A549 (cell line): ENCODE results near the gene NUDT6. TPM values are rescaled to one million over a fixed set of nuclear protein-coding genes. Genes with fewer than 3 reads are reported as not detected.

ENCODE experiments used
- ATAC-seq, 2 experiments: fragments of 200-7000 bp in 1 of 2; fragments of >200 bp in 1 of 2; cut with Nextera tagmentation in 1 of 2; cut with Tn5 transposase in 1 of 2; 3 replicates each; pipeline versions ENCODE4 v1.8.0 to v1.9.1; 2018 to 2020; ENCODE audit warnings: mild to moderate bottlenecking in 1 of 2, moderate library complexity in 1 of 2
- CTCF ChIA-PET: fragments of 300-600 bp; sonication (Branson Sonifier 250); formaldehyde crosslinking; extraction: SDS; loops from one replicate; lab custom pipeline; 2021; ENCODE audit warnings: antibody characterized with exemption, inconsistent platforms; lab: Yijun Ruan, JAX
- POLR2A ChIA-PET: fragments of 350-600 bp; formaldehyde crosslinking; extraction: SDS; loops from one replicate; lab custom pipeline; 2021; ENCODE audit warnings: antibody characterized with exemption, inconsistent platforms; lab: Yijun Ruan, JAX
- DNase-seq, 2 experiments: peaks; one replicate each; pipeline versions ENCODE4 v3.0.0 to v3.0.0-alpha.2; 2011 to 2016; ENCODE audit warnings: low read depth in 1 of 2, low spot score in 1 of 2
- FAIRE-seq: peaks from 2 replicates; lab custom pipeline; 2011; peaks lifted over from hg19 to GRCh38; lab: Jason Lieb, UNC
- H3K27ac ChIP-seq, 2 experiments: fragments of >200 bp; sonication (Bioruptor Twin); formaldehyde crosslinking; 3 replicates each; pipeline ENCODE4 v1.5.1; 2016 to 2017
- H3K4me1 ChIP-seq: fragments of >200 bp; sonication (Bioruptor Twin); formaldehyde crosslinking; 3 replicates; pipeline ENCODE4 v1.6.1; 2016
- H3K4me2 ChIP-seq: fragments of >200 bp; sonication (Bioruptor Twin); formaldehyde crosslinking; 3 replicates; pipeline ENCODE4 v1.6.1; 2016
- H3K4me3 ChIP-seq: fragments of >200 bp; sonication (Bioruptor Twin); formaldehyde crosslinking; 3 replicates; pipeline ENCODE4 v1.5.1; 2016
- H3K9me3 ChIP-seq: fragments of >200 bp; sonication (Bioruptor Twin); formaldehyde crosslinking; 3 replicates; pipeline ENCODE4 v1.6.1; 2016
- CBX2 ChIP-seq: fragments of 200-600 bp; sonication (generic); IDR thresholded peaks from 2 replicates; pipeline ENCODE4 v1.6.1; 2016; ENCODE audit warnings: low read depth, mild to moderate bottlenecking, borderline replicate concordance
- CEBPB ChIP-seq, 2 experiments: fragments of >200 bp in 1 of 2; sonication (Bioruptor Twin) in 1 of 2; formaldehyde crosslinking in 1 of 2; IDR thresholded peaks; 2 replicates each; pipeline ENCODE4 v1.6.1; 2012 to 2016
- CHD4 ChIP-seq: fragments of 200-600 bp; sonication (generic); IDR thresholded peaks from 2 replicates; pipeline ENCODE4 v1.6.1; 2016; ENCODE audit warnings: antibody characterized with exemption, mild to moderate bottlenecking, borderline replicate concordance
- EHF ChIP-seq: fragments of 250-450 bp; sonication (Bioruptor Pico); IDR thresholded peaks from 2 replicates; pipeline ENCODE4 v1.5.0; 2020; ENCODE audit warnings: mild to moderate bottlenecking
- EHMT2 ChIP-seq: fragments of 200-600 bp; sonication (generic); IDR thresholded peaks from 2 replicates; pipeline ENCODE4 v1.6.1; 2016; ENCODE audit warnings: antibody characterized with exemption, low read depth, mild to moderate bottlenecking, moderate library complexity
- GATA3 ChIP-seq: IDR thresholded peaks from 2 replicates; pipeline ENCODE4 v1.6.1; 2012; ENCODE audit warnings: borderline replicate concordance
- HDAC2 ChIP-seq: fragments of 200-600 bp; sonication (generic); IDR thresholded peaks from 2 replicates; pipeline ENCODE4 v1.6.1; 2016
- HOXB5 ChIP-seq: fragments of 250-450 bp; sonication (Bioruptor Pico); IDR thresholded peaks from 2 replicates; pipeline ENCODE4 v1.5.0; 2020; ENCODE audit warnings: mild to moderate bottlenecking, moderate library complexity
- KDM1A ChIP-seq: fragments of 200-600 bp; sonication (generic); IDR thresholded peaks from 2 replicates; pipeline ENCODE4 v1.6.1; 2016; ENCODE audit warnings: low read depth, mild to moderate bottlenecking
- KDM5A ChIP-seq: fragments of 200-600 bp; sonication (generic); IDR thresholded peaks from 2 replicates; pipeline ENCODE4 v1.6.1; 2016; ENCODE audit warnings: antibody characterized with exemption, mild to moderate bottlenecking
- MYC ChIP-seq: IDR thresholded peaks from 2 replicates; pipeline ENCODE4 v1.6.1; 2012; ENCODE audit warnings: mild to moderate bottlenecking, inconsistent platforms, low read length, improper control_type of control experiment, borderline replicate concordance
- NFE2L2 ChIP-seq: fragments of 150-350 bp; conservative IDR thresholded peaks from 2 replicates; pipeline ENCODE4 v1.6.1; 2014; ENCODE audit warnings: low read length
- NPAS2 ChIP-seq: fragments of 250-450 bp; sonication (Bioruptor Pico); IDR thresholded peaks from 2 replicates; pipeline ENCODE4 v1.8.0; 2022; ENCODE audit warnings: mild to moderate bottlenecking, moderate library complexity, borderline replicate concordance
- PHF8 ChIP-seq: fragments of 200-600 bp; sonication (generic); IDR thresholded peaks from 2 replicates; pipeline ENCODE4 v1.6.1; 2016; ENCODE audit warnings: low read depth, mild to moderate bottlenecking, antibody characterized with exemption, moderate library complexity, borderline replicate concordance
- POLR2AphosphoS2 ChIP-seq: conservative IDR thresholded peaks from 2 replicates; pipeline ENCODE4 v1.6.1; 2012; ENCODE audit warnings: low read length, improper control_type of control experiment, inconsistent platforms
- RCOR1 ChIP-seq: fragments of 150-350 bp; IDR thresholded peaks from 2 replicates; pipeline ENCODE4 v1.6.1; 2014; ENCODE audit warnings: antibody characterized with exemption, low read length, low read depth
- SMC3 ChIP-seq: fragments of >200 bp; sonication (Bioruptor Twin); formaldehyde crosslinking; IDR thresholded peaks from 3 replicates; pipeline ENCODE4 v1.6.1; 2018; ENCODE audit warnings: inconsistent platforms
- ZFP36 ChIP-seq: fragments of 450-650 bp; IDR thresholded peaks from 2 replicates; pipeline ENCODE4 v1.6.1; 2014; ENCODE audit warnings: borderline replicate concordance; ENCODE audit not compliant: partially characterized antibody
- ZNF302 ChIP-seq: fragments of 250-450 bp; sonication (Bioruptor Pico); IDR thresholded peaks from 2 replicates; pipeline ENCODE4 v1.9.0; 2021; ENCODE audit warnings: inconsistent platforms, mild to moderate bottlenecking, moderate library complexity
- WGBS: methylation state at CpG from one replicate; pipeline ENCODE4 v1.1.6; 2017; ENCODE audit errors: missing lambda C conversion rate; 5-methylcytosine and 5-hydroxymethylcytosine counted together
- polyA plus RNA-seq, 4 experiments: library from polyadenylated mRNA; depleted of rRNA in 3 of 4; stranded (reverse); fragments of >200 nt; fragmentation: RNase III in 1 of 4; extraction: RNeasy Plus Mini Kit Qiagen cat#74134 plus additional on column Dnase treatment in 1 of 4; gene quantifications; 2 replicates in 3 of 4; 3 replicates in 1 of 4; pipeline ENCODE4 v1.2.3, GENCODE V29; 2011 to 2017
- TF ChIP-seq, protein P1 (sequence below): IDR thresholded peaks from 2 replicates; pipeline ENCODE4 v1.6.1; 2012; ENCODE audit warnings: low read depth, borderline replicate concordance
- TF ChIP-seq, protein P2 (sequence below): IDR thresholded peaks from 2 replicates; pipeline ENCODE4 v1.6.1; 2012
- TF ChIP-seq, protein P3 (sequence below): fragments of 450-650 bp; IDR thresholded peaks from 2 replicates; pipeline ENCODE4 v1.6.1; 2014; ENCODE audit warnings: antibody characterized with exemption
- TF ChIP-seq, protein P4 (sequence below): fragments of 250-450 bp; sonication (Bioruptor Pico); IDR thresholded peaks from 2 replicates; pipeline ENCODE4 v1.5.0; 2021; ENCODE audit warnings: mild to moderate bottlenecking, moderate library complexity, borderline replicate concordance
- TF ChIP-seq, protein P5 (sequence below): fragments of 200-600 bp; sonication (generic); IDR thresholded peaks from 2 replicates; pipeline ENCODE4 v1.6.1; 2016; ENCODE audit warnings: antibody characterized with exemption, mild to moderate bottlenecking, moderate library complexity
- TF ChIP-seq, protein P6 (sequence below): IDR thresholded peaks from 2 replicates; pipeline ENCODE4 v1.6.1; 2012

The NUDT6 gene
- polyA plus RNA-seq, 2 of the 4 experiments (the other 2 are of a cell fraction), result 9.9 to 12.7 TPM

DNA sequence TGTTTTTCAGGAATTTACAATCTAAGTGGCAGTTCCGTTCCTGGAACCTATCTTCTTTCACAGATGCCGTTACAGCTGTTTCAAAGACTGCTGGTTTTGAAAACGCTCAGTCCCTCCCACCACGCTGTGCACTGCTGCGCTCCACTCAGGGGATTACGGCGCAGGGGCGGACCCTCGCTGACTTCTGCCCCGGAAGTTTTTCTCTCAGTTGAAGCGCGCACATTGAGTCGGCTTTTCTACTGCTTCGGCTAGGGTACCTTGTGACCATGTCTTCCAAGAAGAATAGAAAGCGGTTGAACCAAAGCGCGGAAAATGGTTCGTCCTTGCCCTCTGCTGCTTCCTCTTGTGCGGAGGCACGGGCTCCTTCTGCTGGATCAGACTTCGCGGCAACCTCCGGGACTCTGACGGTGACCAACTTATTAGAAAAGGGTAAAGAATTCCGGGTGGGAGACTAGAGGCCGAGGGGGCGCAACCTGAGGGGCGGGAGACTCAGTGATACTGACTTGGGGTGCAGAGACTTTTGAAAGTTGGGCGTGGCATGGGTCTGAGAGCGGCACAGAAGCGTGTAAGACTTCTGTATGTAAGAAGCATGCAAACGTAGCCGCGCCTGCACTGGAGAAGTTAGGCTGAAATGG lies 597 bp upstream of the NUDT6 start:
- Histone ChIP-seq H3K9me3 (no peaks in the 10 kb centered on the region), H3K4me2 (peak overlapping the region; percentile 77), H3K4me1 (peaks cover 41% of the 10 kb centered on the region), H3K4me3 (peak overlapping the region; percentile 87), H3K27ac (peak overlapping the region; percentile 89 to 98)
- no peak for FAIRE-seq
- under 1% methylated on average over 31 of the region's 34 CpGs for WGBS
- TF ChIP-seq CBX2 (no peak), PHF8 (0 out of 2 replicates have a peak, but pooled peaks have one; percentile 20), CHD4 (no peak), KDM5A (peak; percentile 68), MYC (peak; percentile 63; the same call in 1 of the 2 replicates), EHMT2 (no peak), KDM1A (no peak)
- TF ChIP-seq, protein P1, sequence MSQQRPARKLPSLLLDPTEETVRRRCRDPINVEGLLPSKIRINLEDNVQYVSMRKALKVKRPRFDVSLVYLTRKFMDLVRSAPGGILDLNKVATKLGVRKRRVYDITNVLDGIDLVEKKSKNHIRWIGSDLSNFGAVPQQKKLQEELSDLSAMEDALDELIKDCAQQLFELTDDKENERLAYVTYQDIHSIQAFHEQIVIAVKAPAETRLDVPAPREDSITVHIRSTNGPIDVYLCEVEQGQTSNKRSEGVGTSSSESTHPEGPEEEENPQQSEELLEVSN, result 0 out of 2 replicates have a peak, but pooled peaks have one; percentile 30
- TF ChIP-seq, protein P2, sequence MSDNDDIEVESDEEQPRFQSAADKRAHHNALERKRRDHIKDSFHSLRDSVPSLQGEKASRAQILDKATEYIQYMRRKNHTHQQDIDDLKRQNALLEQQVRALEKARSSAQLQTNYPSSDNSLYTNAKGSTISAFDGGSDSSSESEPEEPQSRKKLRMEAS, result peak; percentile 76
- peak; percentile 72 to 87 for DNase-seq
- ChIA-PET CTCF (interaction anchor here (0.9 to 3.5 kb wide), 7 partner anchors 8 to 321 kb away, joined by 3 to 22 read pairs (median 4); partner anchors contain the start of gene BBS12), POLR2A (interaction anchor here (0.8 to 1.1 kb wide), 3 partner anchors 158 to 191 kb away, joined by 3 to 8 read pairs (median 3); partner anchors contain the start of gene BBS12)
- peak; percentile 94 to 96 for ATAC-seq

DNA sequence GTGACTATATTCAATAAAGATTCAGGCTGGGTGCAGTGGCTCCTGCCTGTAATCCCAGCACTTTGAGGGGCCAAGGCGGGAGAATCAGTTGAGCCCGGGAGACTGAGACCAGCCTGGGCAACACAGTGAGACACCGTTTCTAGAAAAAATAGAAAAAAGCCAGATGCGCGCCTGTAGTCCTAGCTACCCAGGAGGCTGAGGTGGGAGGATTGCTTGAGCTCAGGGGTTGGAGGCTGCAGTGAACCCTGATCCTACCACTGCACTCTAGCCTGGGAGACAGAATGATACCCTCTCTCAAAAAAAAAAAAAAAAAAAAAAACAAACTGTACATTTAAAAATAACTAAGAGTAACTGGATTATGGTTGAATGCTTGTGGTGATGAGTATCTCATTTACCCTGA lies 1.1 kb downstream of the NUDT6 start:
- 41% methylated on average over 5 of the region's 5 CpGs for WGBS
- no peak for DNase-seq
- H3K9me3 ChIP-seq, result no peaks in the 10 kb centered on the region
- TF ChIP-seq ZFP36, result no peak
- TF ChIP-seq NFE2L2, result no peak
- no peak for TF ChIP-seq ZNF302 (CRISPR knock-in tag)
- TF ChIP-seq, protein P2, result no peak
- no peak for TF ChIP-seq CEBPB (IDR thresholded peaks at IDR 0.05)
- TF ChIP-seq, protein P3, sequence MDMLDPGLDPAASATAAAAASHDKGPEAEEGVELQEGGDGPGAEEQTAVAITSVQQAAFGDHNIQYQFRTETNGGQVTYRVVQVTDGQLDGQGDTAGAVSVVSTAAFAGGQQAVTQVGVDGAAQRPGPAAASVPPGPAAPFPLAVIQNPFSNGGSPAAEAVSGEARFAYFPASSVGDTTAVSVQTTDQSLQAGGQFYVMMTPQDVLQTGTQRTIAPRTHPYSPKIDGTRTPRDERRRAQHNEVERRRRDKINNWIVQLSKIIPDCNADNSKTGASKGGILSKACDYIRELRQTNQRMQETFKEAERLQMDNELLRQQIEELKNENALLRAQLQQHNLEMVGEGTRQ, result no peak
- no peak for TF ChIP-seq SMC3
- no peak for TF ChIP-seq EHF
- TF ChIP-seq HOXB5 (CRISPR knock-in tag), result no peak
- no peak for TF ChIP-seq GATA3
- TF ChIP-seq HDAC2, result no peak
- no peak for TF ChIP-seq PHF8
- TF ChIP-seq NPAS2 (CRISPR knock-in tag), result no peak
- TF ChIP-seq KDM5A, result no peak
- TF ChIP-seq, protein P4, sequence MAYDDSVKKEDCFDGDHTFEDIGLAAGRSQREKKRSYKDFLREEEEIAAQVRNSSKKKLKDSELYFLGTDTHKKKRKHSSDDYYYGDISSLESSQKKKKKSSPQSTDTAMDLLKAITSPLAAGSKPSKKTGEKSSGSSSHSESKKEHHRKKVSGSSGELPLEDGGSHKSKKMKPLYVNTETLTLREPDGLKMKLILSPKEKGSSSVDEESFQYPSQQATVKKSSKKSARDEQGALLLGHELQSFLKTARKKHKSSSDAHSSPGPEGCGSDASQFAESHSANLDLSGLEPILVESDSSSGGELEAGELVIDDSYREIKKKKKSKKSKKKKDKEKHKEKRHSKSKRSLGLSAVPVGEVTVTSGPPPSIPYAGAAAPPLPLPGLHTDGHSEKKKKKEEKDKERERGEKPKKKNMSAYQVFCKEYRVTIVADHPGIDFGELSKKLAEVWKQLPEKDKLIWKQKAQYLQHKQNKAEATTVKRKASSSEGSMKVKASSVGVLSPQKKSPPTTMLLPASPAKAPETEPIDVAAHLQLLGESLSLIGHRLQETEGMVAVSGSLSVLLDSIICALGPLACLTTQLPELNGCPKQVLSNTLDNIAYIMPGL (CRISPR knock-in tag), result no peak
- no peak for TF ChIP-seq RCOR1
- no peak for TF ChIP-seq POLR2AphosphoS2
- TF ChIP-seq, protein P5, sequence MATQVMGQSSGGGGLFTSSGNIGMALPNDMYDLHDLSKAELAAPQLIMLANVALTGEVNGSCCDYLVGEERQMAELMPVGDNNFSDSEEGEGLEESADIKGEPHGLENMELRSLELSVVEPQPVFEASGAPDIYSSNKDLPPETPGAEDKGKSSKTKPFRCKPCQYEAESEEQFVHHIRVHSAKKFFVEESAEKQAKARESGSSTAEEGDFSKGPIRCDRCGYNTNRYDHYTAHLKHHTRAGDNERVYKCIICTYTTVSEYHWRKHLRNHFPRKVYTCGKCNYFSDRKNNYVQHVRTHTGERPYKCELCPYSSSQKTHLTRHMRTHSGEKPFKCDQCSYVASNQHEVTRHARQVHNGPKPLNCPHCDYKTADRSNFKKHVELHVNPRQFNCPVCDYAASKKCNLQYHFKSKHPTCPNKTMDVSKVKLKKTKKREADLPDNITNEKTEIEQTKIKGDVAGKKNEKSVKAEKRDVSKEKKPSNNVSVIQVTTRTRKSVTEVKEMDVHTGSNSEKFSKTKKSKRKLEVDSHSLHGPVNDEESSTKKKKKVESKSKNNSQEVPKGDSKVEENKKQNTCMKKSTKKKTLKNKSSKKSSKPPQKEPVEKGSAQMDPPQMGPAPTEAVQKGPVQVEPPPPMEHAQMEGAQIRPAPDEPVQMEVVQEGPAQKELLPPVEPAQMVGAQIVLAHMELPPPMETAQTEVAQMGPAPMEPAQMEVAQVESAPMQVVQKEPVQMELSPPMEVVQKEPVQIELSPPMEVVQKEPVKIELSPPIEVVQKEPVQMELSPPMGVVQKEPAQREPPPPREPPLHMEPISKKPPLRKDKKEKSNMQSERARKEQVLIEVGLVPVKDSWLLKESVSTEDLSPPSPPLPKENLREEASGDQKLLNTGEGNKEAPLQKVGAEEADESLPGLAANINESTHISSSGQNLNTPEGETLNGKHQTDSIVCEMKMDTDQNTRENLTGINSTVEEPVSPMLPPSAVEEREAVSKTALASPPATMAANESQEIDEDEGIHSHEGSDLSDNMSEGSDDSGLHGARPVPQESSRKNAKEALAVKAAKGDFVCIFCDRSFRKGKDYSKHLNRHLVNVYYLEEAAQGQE, result no peak
- TF ChIP-seq, protein P6, sequence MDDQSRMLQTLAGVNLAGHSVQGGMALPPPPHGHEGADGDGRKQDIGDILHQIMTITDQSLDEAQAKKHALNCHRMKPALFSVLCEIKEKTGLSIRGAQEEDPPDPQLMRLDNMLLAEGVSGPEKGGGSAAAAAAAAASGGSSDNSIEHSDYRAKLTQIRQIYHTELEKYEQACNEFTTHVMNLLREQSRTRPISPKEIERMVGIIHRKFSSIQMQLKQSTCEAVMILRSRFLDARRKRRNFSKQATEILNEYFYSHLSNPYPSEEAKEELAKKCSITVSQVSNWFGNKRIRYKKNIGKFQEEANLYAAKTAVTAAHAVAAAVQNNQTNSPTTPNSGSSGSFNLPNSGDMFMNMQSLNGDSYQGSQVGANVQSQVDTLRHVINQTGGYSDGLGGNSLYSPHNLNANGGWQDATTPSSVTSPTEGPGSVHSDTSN, result no peak
- TF ChIP-seq CHD4, result no peak
- TF ChIP-seq, all 56 proteins: peak for 0
- H3K4me1 ChIP-seq, result peaks cover 50% of the 10 kb centered on the region
- peak overlapping the region; percentile 87 for H3K4me3 ChIP-seq
- H3K27ac ChIP-seq, result peak overlapping the region; percentile 89 to 98
- FAIRE-seq (no peak), ATAC-seq (no peak)
- H3K4me2 ChIP-seq, result peak overlapping the region; percentile 77
- ChIA-PET CTCF (interaction anchor here (0.9 to 3.5 kb wide), 7 partner anchors 9 to 319 kb away, joined by 3 to 22 read pairs (median 4); partner anchors contain the start of gene BBS12), POLR2A (no interaction called here)
